ENCODE measurements around the gene RASSF8.

GRCh38 chr12:26106347-26106746 lies 147.9 kb downstream of the RASSF8 start:
- TF ChIP-seq EZH2phosphoT487 (IDR thresholded peaks at IDR 0.05; ENCODE audit: borderline replicate concordance) (no peak), CTCF (IDR thresholded peaks at IDR 0.05 in 2 of 3, conservative IDR thresholded peaks at IDR 0.05 in 1 of 3; ENCODE audit: borderline replicate concordance in 1 of 3, insufficient read depth in 1 of 3, low read depth in 2 of 3, low read length in 2 of 3) (no peak), ELF1 (IDR thresholded peaks at IDR 0.05; ENCODE audit: borderline replicate concordance, low read depth) (no peak), POLR2A (IDR thresholded peaks at IDR 0.05; ENCODE audit: borderline replicate concordance, extremely low read depth, insufficient read depth, insufficient read length) (no peak), TCF7L2 (IDR thresholded peaks at IDR 0.05; ENCODE audit: borderline replicate concordance, extremely low read depth, insufficient read depth, insufficient read length) (no peak), YY1 (IDR thresholded peaks at IDR 0.05; ENCODE audit: extremely low read depth, insufficient replicate concordance, low read depth, low read length) (no peak), ZNF274 (IDR thresholded peaks at IDR 0.05; ENCODE audit: low read depth, low read length) (no peak), SIN3A (IDR thresholded peaks at IDR 0.05; ENCODE audit: low read depth) (no peak), JUND (IDR thresholded peaks at IDR 0.05) (no peak)
- TF ChIP-seq, protein P1, sequence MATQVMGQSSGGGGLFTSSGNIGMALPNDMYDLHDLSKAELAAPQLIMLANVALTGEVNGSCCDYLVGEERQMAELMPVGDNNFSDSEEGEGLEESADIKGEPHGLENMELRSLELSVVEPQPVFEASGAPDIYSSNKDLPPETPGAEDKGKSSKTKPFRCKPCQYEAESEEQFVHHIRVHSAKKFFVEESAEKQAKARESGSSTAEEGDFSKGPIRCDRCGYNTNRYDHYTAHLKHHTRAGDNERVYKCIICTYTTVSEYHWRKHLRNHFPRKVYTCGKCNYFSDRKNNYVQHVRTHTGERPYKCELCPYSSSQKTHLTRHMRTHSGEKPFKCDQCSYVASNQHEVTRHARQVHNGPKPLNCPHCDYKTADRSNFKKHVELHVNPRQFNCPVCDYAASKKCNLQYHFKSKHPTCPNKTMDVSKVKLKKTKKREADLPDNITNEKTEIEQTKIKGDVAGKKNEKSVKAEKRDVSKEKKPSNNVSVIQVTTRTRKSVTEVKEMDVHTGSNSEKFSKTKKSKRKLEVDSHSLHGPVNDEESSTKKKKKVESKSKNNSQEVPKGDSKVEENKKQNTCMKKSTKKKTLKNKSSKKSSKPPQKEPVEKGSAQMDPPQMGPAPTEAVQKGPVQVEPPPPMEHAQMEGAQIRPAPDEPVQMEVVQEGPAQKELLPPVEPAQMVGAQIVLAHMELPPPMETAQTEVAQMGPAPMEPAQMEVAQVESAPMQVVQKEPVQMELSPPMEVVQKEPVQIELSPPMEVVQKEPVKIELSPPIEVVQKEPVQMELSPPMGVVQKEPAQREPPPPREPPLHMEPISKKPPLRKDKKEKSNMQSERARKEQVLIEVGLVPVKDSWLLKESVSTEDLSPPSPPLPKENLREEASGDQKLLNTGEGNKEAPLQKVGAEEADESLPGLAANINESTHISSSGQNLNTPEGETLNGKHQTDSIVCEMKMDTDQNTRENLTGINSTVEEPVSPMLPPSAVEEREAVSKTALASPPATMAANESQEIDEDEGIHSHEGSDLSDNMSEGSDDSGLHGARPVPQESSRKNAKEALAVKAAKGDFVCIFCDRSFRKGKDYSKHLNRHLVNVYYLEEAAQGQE (IDR thresholded peaks at IDR 0.05; ENCODE audit: low read depth), result no peak
- TF ChIP-seq, protein P2, sequence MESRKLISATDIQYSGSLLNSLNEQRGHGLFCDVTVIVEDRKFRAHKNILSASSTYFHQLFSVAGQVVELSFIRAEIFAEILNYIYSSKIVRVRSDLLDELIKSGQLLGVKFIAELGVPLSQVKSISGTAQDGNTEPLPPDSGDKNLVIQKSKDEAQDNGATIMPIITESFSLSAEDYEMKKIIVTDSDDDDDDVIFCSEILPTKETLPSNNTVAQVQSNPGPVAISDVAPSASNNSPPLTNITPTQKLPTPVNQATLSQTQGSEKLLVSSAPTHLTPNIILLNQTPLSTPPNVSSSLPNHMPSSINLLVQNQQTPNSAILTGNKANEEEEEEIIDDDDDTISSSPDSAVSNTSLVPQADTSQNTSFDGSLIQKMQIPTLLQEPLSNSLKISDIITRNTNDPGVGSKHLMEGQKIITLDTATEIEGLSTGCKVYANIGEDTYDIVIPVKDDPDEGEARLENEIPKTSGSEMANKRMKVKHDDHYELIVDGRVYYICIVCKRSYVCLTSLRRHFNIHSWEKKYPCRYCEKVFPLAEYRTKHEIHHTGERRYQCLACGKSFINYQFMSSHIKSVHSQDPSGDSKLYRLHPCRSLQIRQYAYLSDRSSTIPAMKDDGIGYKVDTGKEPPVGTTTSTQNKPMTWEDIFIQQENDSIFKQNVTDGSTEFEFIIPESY (IDR thresholded peaks at IDR 0.05; ENCODE audit: extremely low read depth, insufficient replicate concordance, low read length), result no peak

Measured in HCT116 (cell line).